Measurements from ENCODE around the gene ACSF2. TPM values are rescaled to one million over a fixed set of nuclear protein-coding genes. Genes with fewer than 3 reads are reported as not detected.

ACSF2 gene
- polyA plus RNA-seq, 2 of the 4 experiments (the other 2 are of a cell fraction), result 24.4 to 33.6 TPM

DNA sequence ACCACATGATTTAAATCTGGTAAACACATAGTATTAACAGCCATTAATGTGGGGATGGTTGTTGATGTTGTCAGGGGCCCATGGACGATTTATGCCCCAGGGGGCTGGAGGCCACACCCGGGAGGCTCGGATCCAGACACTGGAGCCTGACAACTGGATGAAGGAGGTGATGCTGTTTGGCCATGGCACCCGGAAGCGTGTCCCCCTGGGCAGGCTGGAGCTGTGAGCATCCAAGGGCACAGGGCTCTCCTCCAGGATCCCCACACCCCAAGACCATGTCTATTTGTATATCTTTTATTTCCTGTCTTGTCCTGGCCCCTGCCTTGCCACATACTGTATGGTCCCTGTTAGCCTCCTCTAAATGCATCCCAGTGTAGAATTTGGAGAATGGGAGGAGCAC is 57.2 kb downstream of the ACSF2 start:
- DNase-seq (ENCODE audit: low read depth in 1 of 2, low spot score in 1 of 2), result no peak
- 72% methylated on average over 5 of the region's 5 CpGs for WGBS (ENCODE audit: missing lambda C conversion rate)
- Histone ChIP-seq H3K4me2 (peak overlapping the region; percentile 63; the same call in 1 of the 3 replicates), H3K27ac (peak overlapping the region; percentile 65 to 85), H3K9me3 (no peaks in the 10 kb centered on the region), H3K4me3 (no peak overlapping the region), H3K4me1 (peaks cover 32% of the 10 kb centered on the region)
- POLR2A ChIA-PET, result interaction anchor here (0.6 to 1.7 kb wide), 2 partner anchors 48 to 59 kb away, joined by 4 to 5 read pairs; no protein-coding TSS in a partner anchor
- FAIRE-seq, result no peak
- ATAC-seq, result no peak
- TF ChIP-seq, protein P1, sequence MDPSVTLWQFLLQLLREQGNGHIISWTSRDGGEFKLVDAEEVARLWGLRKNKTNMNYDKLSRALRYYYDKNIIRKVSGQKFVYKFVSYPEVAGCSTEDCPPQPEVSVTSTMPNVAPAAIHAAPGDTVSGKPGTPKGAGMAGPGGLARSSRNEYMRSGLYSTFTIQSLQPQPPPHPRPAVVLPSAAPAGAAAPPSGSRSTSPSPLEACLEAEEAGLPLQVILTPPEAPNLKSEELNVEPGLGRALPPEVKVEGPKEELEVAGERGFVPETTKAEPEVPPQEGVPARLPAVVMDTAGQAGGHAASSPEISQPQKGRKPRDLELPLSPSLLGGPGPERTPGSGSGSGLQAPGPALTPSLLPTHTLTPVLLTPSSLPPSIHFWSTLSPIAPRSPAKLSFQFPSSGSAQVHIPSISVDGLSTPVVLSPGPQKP (IDR thresholded peaks at IDR 0.05; ENCODE audit: low read depth, low read length), result no peak
- TF ChIP-seq POLR2AphosphoS2 (conservative IDR thresholded peaks at IDR 0.05; ENCODE audit: low read length) (no peak), EHMT2 (IDR thresholded peaks at IDR 0.05; ENCODE audit: low read depth) (no peak), ZSCAN20 (CRISPR knock-in tag; IDR thresholded peaks at IDR 0.05) (no peak), RFX5 (IDR thresholded peaks at IDR 0.05) (no peak), HOXA7 (CRISPR knock-in tag; IDR thresholded peaks at IDR 0.05) (no peak), ZC3H11A (IDR thresholded peaks at IDR 0.05) (no peak), PHF8 (IDR thresholded peaks at IDR 0.05; ENCODE audit: borderline replicate concordance, low read depth) (no peak)
- TF ChIP-seq, protein P2, sequence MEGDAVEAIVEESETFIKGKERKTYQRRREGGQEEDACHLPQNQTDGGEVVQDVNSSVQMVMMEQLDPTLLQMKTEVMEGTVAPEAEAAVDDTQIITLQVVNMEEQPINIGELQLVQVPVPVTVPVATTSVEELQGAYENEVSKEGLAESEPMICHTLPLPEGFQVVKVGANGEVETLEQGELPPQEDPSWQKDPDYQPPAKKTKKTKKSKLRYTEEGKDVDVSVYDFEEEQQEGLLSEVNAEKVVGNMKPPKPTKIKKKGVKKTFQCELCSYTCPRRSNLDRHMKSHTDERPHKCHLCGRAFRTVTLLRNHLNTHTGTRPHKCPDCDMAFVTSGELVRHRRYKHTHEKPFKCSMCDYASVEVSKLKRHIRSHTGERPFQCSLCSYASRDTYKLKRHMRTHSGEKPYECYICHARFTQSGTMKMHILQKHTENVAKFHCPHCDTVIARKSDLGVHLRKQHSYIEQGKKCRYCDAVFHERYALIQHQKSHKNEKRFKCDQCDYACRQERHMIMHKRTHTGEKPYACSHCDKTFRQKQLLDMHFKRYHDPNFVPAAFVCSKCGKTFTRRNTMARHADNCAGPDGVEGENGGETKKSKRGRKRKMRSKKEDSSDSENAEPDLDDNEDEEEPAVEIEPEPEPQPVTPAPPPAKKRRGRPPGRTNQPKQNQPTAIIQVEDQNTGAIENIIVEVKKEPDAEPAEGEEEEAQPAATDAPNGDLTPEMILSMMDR (IDR thresholded peaks at IDR 0.05), result no peak
- TF ChIP-seq, protein P3, sequence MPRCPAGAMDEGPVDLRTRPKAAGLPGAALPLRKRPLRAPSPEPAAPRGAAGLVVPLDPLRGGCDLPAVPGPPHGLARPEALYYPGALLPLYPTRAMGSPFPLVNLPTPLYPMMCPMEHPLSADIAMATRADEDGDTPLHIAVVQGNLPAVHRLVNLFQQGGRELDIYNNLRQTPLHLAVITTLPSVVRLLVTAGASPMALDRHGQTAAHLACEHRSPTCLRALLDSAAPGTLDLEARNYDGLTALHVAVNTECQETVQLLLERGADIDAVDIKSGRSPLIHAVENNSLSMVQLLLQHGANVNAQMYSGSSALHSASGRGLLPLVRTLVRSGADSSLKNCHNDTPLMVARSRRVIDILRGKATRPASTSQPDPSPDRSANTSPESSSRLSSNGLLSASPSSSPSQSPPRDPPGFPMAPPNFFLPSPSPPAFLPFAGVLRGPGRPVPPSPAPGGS (IDR thresholded peaks at IDR 0.05), result no peak
- CTCF ChIA-PET, result interaction anchor here (0.5 to 5.0 kb wide), 41 partner anchors 10 to 1046 kb away, joined by 3 to 119 read pairs (median 6); partner anchors contain the start of genes ACSF2 and EPN3

DNA sequence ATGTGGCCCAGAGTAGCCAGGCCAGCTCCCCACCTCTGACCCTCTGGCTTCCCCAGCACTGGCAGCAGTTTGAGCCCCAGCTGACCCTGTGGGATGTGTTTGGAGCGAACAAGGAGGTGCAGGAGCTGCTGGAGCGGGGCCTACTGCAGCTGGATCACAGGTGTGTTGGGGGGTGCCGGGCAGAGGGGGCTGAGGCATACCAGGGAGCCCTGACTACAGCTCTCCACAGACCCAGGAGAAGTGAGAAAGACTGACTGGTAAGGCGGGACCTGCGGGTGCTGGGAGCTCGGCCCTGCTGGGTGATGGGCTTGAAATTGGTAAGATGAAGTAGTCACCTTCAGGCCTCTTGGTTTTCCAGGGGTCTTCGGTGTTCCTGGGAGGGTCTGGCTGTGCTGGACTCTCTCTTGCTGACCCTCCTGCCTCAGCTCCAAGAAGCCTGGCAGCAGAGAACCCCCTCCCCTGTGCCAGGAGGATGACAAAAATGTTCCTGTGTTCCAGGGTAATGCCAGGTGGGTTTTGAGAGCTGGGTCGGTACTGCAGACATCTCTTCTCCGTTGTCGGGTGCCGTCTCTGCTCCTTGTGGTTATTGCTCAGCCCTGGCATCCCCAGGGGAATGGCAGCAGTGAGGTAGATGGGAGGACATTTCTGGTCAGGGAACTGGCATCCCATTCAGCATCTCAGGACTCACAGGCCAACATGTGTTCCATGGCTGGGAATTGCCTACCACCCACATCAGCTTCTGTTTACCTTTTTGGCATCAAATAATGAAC is 58.6 kb downstream of the ACSF2 start:
- CTCF ChIA-PET, result interaction anchor here (0.6 to 5.0 kb wide), 21 partner anchors 9 to 368 kb away, joined by 3 to 119 read pairs (median 15); partner anchors contain the start of genes ACSF2, COL1A1 and EPN3
- ATAC-seq, result no peak
- POLR2A ChIA-PET, result interaction anchor here (1.7 kb wide), 1 partner anchor 58 kb away, joined by 5 read pairs; no protein-coding TSS in a partner anchor

More for the DNA sequence above, 58.6 kb downstream of the ACSF2 start:
- H3K4me1 ChIP-seq, result peaks cover 30% of the 10 kb centered on the region
- no peak overlapping the region for H3K4me3 ChIP-seq
- H3K4me2 ChIP-seq, result no peak overlapping the region
- H3K27ac ChIP-seq, result no peak overlapping the region
- TF ChIP-seq NR3C1 (IDR thresholded peaks at IDR 0.05) (no peak), POLR2A (IDR thresholded peaks at IDR 0.05; ENCODE audit: low read length) (no peak)
- TF ChIP-seq, protein P4, sequence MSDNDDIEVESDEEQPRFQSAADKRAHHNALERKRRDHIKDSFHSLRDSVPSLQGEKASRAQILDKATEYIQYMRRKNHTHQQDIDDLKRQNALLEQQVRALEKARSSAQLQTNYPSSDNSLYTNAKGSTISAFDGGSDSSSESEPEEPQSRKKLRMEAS (IDR thresholded peaks at IDR 0.05), result no peak
- TF ChIP-seq, protein P3 (IDR thresholded peaks at IDR 0.05), result no peak
- TF ChIP-seq, protein P5, sequence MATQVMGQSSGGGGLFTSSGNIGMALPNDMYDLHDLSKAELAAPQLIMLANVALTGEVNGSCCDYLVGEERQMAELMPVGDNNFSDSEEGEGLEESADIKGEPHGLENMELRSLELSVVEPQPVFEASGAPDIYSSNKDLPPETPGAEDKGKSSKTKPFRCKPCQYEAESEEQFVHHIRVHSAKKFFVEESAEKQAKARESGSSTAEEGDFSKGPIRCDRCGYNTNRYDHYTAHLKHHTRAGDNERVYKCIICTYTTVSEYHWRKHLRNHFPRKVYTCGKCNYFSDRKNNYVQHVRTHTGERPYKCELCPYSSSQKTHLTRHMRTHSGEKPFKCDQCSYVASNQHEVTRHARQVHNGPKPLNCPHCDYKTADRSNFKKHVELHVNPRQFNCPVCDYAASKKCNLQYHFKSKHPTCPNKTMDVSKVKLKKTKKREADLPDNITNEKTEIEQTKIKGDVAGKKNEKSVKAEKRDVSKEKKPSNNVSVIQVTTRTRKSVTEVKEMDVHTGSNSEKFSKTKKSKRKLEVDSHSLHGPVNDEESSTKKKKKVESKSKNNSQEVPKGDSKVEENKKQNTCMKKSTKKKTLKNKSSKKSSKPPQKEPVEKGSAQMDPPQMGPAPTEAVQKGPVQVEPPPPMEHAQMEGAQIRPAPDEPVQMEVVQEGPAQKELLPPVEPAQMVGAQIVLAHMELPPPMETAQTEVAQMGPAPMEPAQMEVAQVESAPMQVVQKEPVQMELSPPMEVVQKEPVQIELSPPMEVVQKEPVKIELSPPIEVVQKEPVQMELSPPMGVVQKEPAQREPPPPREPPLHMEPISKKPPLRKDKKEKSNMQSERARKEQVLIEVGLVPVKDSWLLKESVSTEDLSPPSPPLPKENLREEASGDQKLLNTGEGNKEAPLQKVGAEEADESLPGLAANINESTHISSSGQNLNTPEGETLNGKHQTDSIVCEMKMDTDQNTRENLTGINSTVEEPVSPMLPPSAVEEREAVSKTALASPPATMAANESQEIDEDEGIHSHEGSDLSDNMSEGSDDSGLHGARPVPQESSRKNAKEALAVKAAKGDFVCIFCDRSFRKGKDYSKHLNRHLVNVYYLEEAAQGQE (IDR thresholded peaks at IDR 0.05), result no peak
- WGBS (ENCODE audit: missing lambda C conversion rate), result 92% methylated on average over 11 of the region's 11 CpGs
- no peaks in the 10 kb centered on the region for H3K9me3 ChIP-seq
- FAIRE-seq (no peak), DNase-seq (ENCODE audit: low read depth in 1 of 2, low spot score in 1 of 2) (no peak)
